ENCODE results near the gene AKR7A3. TPM values are rescaled to one million over a fixed set of nuclear protein-coding genes. Genes with fewer than 3 reads are reported as not detected.

The AKR7A3 gene
- total RNA-seq, 1 donor from 2014 or later = 1.5 TPM

- Mint-ChIP-seq H3K4me1 (ENCODE audit: unreplicated experiment) (peaks cover 4% of the 10 kb centered on the region), H3K27ac (ENCODE audit: unreplicated experiment) (no peak overlapping the region), H3K9me3 (ENCODE audit: unreplicated experiment) (no peaks in the 10 kb centered on the region), H3K4me3 (ENCODE audit: unreplicated experiment) (no peak overlapping the region), H3K36me3 (ENCODE audit: unreplicated experiment) (peaks cover 7% of the 10 kb centered on the region), H3K27me3 (ENCODE audit: unreplicated experiment) (no peaks in the 10 kb centered on the region)
- no peak for DNase-seq (ENCODE audit: extremely low spot score, unreplicated experiment)
- TF ChIP-seq CTCF (IDR thresholded peaks at IDR 0.05) = no peak
Observed at GRCh38 chr1:19332832-19333231, 44.3 kb upstream of the AKR7A3 start.

GRCh38 chr1:19331262-19331878 is 42.8 kb upstream of the AKR7A3 start:
- Mint-ChIP-seq H3K27ac (ENCODE audit: unreplicated experiment) (no peak overlapping the region), H3K36me3 (ENCODE audit: unreplicated experiment) (peaks cover 8% of the 10 kb centered on the region), H3K27me3 (ENCODE audit: unreplicated experiment) (no peaks in the 10 kb centered on the region), H3K9me3 (ENCODE audit: unreplicated experiment) (no peaks in the 10 kb centered on the region), H3K4me1 (ENCODE audit: unreplicated experiment) (no peaks in the 10 kb centered on the region), H3K4me3 (ENCODE audit: unreplicated experiment) (no peak overlapping the region)
- DNase-seq (ENCODE audit: extremely low spot score, unreplicated experiment) = no peak
- no peak for TF ChIP-seq CTCF (IDR thresholded peaks at IDR 0.05)

GRCh38 chr1:19330449-19331135 is 42.0 kb upstream of the AKR7A3 start:
- no peaks in the 10 kb centered on the region for H3K9me3 Mint-ChIP-seq (ENCODE audit: unreplicated experiment)
- H3K4me3 Mint-ChIP-seq (ENCODE audit: unreplicated experiment) = no peak overlapping the region
- peaks cover 8% of the 10 kb centered on the region for H3K36me3 Mint-ChIP-seq (ENCODE audit: unreplicated experiment)
- DNase-seq (ENCODE audit: extremely low spot score, unreplicated experiment) = no peak
- no peak overlapping the region for H3K27ac Mint-ChIP-seq (ENCODE audit: unreplicated experiment)
- no peaks in the 10 kb centered on the region for H3K27me3 Mint-ChIP-seq (ENCODE audit: unreplicated experiment)
- H3K4me1 Mint-ChIP-seq (ENCODE audit: unreplicated experiment) = no peaks in the 10 kb centered on the region
- no peak for TF ChIP-seq CTCF (IDR thresholded peaks at IDR 0.05)

- H3K27ac Mint-ChIP-seq (ENCODE audit: unreplicated experiment) = no peak overlapping the region
- H3K9me3 Mint-ChIP-seq (ENCODE audit: unreplicated experiment) = no peaks in the 10 kb centered on the region
- no peak overlapping the region for H3K4me3 Mint-ChIP-seq (ENCODE audit: unreplicated experiment)
- H3K36me3 Mint-ChIP-seq (ENCODE audit: unreplicated experiment) = peaks cover 12% of the 10 kb centered on the region
- TF ChIP-seq CTCF (IDR thresholded peaks at IDR 0.05) = no peak
- H3K4me1 Mint-ChIP-seq (ENCODE audit: unreplicated experiment) = no peaks in the 10 kb centered on the region
- H3K27me3 Mint-ChIP-seq (ENCODE audit: unreplicated experiment) = no peaks in the 10 kb centered on the region
- no peak for DNase-seq (ENCODE audit: extremely low spot score, unreplicated experiment)
Observed at GRCh38 chr1:19329611-19330010, 41.0 kb upstream of the AKR7A3 start.

- Mint-ChIP-seq H3K4me3 (ENCODE audit: unreplicated experiment) (no peak overlapping the region), H3K36me3 (ENCODE audit: unreplicated experiment) (peaks cover 14% of the 10 kb centered on the region), H3K27ac (ENCODE audit: unreplicated experiment) (no peak overlapping the region), H3K27me3 (ENCODE audit: unreplicated experiment) (no peaks in the 10 kb centered on the region), H3K4me1 (ENCODE audit: unreplicated experiment) (no peaks in the 10 kb centered on the region), H3K9me3 (ENCODE audit: unreplicated experiment) (no peaks in the 10 kb centered on the region)
- TF ChIP-seq CTCF (IDR thresholded peaks at IDR 0.05) = no peak
- DNase-seq (ENCODE audit: extremely low spot score, unreplicated experiment) = no peak
Observed at GRCh38 chr1:19329188-19329587, 40.6 kb upstream of the AKR7A3 start.
